H1 (cell line): ENCODE data around the gene BTBD9.

Experiments used
- POLR2AphosphoS5 ChIP-seq: IDR thresholded peaks from 2 replicates; pipeline ENCODE4 v1.6.1; 2011; ENCODE audit warnings: low read depth, low read length
- TF ChIP-seq, protein P1 (sequence below), 3 experiments: IDR thresholded peaks; 1 replicate in 2 of 3; 2 replicates in 1 of 3; pipeline versions ENCODE4 v1.5.1 to v1.6.1; 2011; ENCODE audit warnings: low read length in 3 of 3, mild to moderate bottlenecking in 3 of 3, inconsistent platforms in 2 of 3, low read depth in 1 of 3, moderate library complexity in 1 of 3; ENCODE audit not compliant: insufficient read depth in 1 of 3; ENCODE audit errors: control extremely low read depth in 1 of 3

DNA sequence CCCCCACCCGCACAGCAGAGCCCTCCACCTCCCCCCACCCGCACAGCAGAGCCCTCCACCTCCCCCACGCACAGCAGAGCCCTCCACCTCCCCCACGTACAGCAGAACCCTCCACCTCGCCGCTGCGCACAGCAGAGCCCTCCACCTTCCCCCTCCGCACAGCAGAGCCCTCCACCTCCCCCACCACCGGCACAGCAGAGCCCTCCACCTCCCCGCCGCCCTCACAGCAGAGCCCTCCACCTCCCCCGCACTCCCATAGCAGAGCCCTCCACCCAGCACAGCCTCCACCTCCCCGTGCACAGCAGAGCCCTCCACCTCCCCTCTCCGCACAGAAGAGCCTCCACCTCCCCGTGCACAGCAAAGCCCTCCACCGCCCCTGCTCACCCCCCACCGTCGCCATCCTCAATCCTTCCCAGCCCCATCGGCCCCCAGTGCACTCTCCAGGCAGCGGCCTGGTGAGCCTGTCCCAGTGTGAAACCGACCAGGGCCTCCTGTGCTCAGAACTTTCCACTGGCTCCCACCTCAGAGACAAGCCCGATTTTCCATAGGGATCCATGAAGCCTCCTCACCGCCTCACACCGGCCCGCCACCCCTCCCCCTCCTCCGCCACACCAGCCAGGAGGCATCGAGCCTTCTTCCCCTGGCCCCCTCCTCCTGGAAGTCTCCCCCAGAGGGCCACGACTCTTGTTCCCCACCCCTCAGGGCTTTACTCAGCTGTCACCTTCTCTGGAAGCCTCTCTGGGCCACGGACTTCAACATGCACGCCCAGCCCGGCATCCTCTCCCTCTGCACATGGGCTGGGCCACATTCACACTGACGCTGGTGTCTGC, 473.1 kb downstream of the BTBD9 start:
- no peak for TF ChIP-seq POLR2AphosphoS5
- TF ChIP-seq, protein P1, sequence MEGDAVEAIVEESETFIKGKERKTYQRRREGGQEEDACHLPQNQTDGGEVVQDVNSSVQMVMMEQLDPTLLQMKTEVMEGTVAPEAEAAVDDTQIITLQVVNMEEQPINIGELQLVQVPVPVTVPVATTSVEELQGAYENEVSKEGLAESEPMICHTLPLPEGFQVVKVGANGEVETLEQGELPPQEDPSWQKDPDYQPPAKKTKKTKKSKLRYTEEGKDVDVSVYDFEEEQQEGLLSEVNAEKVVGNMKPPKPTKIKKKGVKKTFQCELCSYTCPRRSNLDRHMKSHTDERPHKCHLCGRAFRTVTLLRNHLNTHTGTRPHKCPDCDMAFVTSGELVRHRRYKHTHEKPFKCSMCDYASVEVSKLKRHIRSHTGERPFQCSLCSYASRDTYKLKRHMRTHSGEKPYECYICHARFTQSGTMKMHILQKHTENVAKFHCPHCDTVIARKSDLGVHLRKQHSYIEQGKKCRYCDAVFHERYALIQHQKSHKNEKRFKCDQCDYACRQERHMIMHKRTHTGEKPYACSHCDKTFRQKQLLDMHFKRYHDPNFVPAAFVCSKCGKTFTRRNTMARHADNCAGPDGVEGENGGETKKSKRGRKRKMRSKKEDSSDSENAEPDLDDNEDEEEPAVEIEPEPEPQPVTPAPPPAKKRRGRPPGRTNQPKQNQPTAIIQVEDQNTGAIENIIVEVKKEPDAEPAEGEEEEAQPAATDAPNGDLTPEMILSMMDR (IDR thresholded peaks at IDR 0.05; ENCODE audit: control extremely low read depth in 1 of 3, insufficient read depth in 1 of 3, low read depth in 1 of 3, low read length in 3 of 3) = no peak
